Measurements from ENCODE around the gene IL1RAPL2. TPM values are rescaled to one million over a fixed set of nuclear protein-coding genes. Genes with fewer than 3 reads are reported as not detected.

The IL1RAPL2 gene
- total and polyA plus RNA-seq, 2 of the 8 experiments (the other 6 are each of a cell fraction or from before 2014, with no cell fraction given) = 0.20 to 1.3 TPM

GRCh38 chrX:105696870-105697269 is 1130.9 kb downstream of the IL1RAPL2 start:
- TF ChIP-seq SP2 (IDR thresholded peaks at IDR 0.05; ENCODE audit: low read length) (no peak), TAF1 (IDR thresholded peaks at IDR 0.05; ENCODE audit: low read depth, low read length) (no peak), FOSL1 (IDR thresholded peaks at IDR 0.05; ENCODE audit: insufficient read depth, low read depth, low read length) (no peak), CBX8 (IDR thresholded peaks at IDR 0.05; ENCODE audit: borderline replicate concordance, low read depth, low read length) (no peak), SIX5 (IDR thresholded peaks at IDR 0.05; ENCODE audit: low read depth, low read length) (no peak)
- Histone ChIP-seq H4K20me1 (replicated peaks in 1 of 2; ENCODE audit: control insufficient read depth in 1 of 2, insufficient read depth in 2 of 2, low read length in 2 of 2) (no peaks in the 10 kb centered on the region), H2BK20ac (ENCODE audit: low read length) (no peak overlapping the region), H4K91ac (replicated peaks; ENCODE audit: insufficient read length, low read length) (no peak overlapping the region), H3K9ac (replicated peaks in 1 of 4; ENCODE audit: extremely low read depth in 1 of 4, low read depth in 3 of 4, low read length in 3 of 4) (no peak overlapping the region), H3K27ac (ENCODE audit: low read depth, low read length) (no peak overlapping the region; the same call in 1 of the 2 replicates), H3K4me1 (replicated peaks in 1 of 4; ENCODE audit: control insufficient read depth in 3 of 4, insufficient read depth in 4 of 4, low read length in 3 of 4) (peaks cover 0 to 2% (median 0%) of the 10 kb centered on the region in 4 experiments; a peak in 1 of 7 replicates), H2AK5ac (ENCODE audit: low read depth, low read length) (no peak overlapping the region), H3K18ac (ENCODE audit: extremely low read depth, low read length) (no peak overlapping the region), H3K9me3 (ENCODE audit: insufficient read depth in 2 of 2, low read depth in 1 of 2, low read length in 1 of 2) (no peaks in the 10 kb centered on the region), H4K8ac (ENCODE audit: extremely low read depth, insufficient read depth, low read length) (no peak overlapping the region), H3K4me2 (ENCODE audit: insufficient read depth in 1 of 2, low read depth in 2 of 2, low read length in 2 of 2) (no peak overlapping the region), H3K79me2 (ENCODE audit: control insufficient read depth in 1 of 2, insufficient read depth in 2 of 2, low read length in 2 of 2) (no peaks in the 10 kb centered on the region), H3K79me1 (ENCODE audit: low read depth, low read length) (no peaks in the 10 kb centered on the region), H3K27me3 (replicated peaks in 1 of 4; ENCODE audit: control insufficient read depth in 3 of 4, extremely low read depth in 1 of 4, insufficient read depth in 3 of 4, low read length in 3 of 4) (no peaks in the 10 kb centered on the region), H3K56ac (replicated peaks; ENCODE audit: insufficient read length, low read depth, low read length) (no peak overlapping the region), H3K23me2 (ENCODE audit: low read depth, low read length) (no peaks in the 10 kb centered on the region), H3K4ac (replicated peaks; ENCODE audit: insufficient read length, low read depth, low read length) (no peak overlapping the region), H3K14ac (ENCODE audit: insufficient read length) (no peak overlapping the region), H4K5ac (ENCODE audit: insufficient read length, low read depth, low read length) (no peak overlapping the region), H3K4me3 (ENCODE audit: extremely low read depth in 1 of 4, insufficient read depth in 2 of 4, low read depth in 3 of 4, low read length in 4 of 4) (no peak overlapping the region), H2BK5ac (ENCODE audit: low read depth, low read length) (no peak overlapping the region), H3K36me3 (ENCODE audit: control insufficient read depth in 2 of 4, insufficient read depth in 4 of 4, low read length in 3 of 4) (no peaks in the 10 kb centered on the region), H2BK15ac (ENCODE audit: low read length) (no peak overlapping the region), H2AFZ (ENCODE audit: low read length) (no peak overlapping the region), H2BK120ac (replicated peaks; ENCODE audit: low read depth, low read length) (no peak overlapping the region), H2BK12ac (ENCODE audit: low read depth, low read length) (no peak overlapping the region), H3K23ac (ENCODE audit: insufficient read length) (no peak overlapping the region)
- CTCF ChIA-PET (ENCODE audit: partially characterized antibody) = no interaction called here
- FAIRE-seq = no peak
- POLR2A ChIA-PET (ENCODE audit: partially characterized antibody) = no interaction called here
- no peak for DNase-seq (ENCODE audit: low read depth in 1 of 2, low spot score in 2 of 2)
- WGBS, 2 experiments (ENCODE audit: extremely low coverage in 1 of 2, insufficient coverage in 1 of 2, insufficient read length in 1 of 2, insufficient replicate concordance in 2 of 2, low coverage in 1 of 2, low lambda C conversion rate in 2 of 2, missing lambda C conversion rate in 1 of 2) = 79% methylated on average over 2 of the region's 2 CpGs; no CpG with 5 or more reads in 1 of the 2 experiments

Measured in H1 (cell line).